ENCODE data around the gene GLUL. TPM values are rescaled to one million over a fixed set of nuclear protein-coding genes. Genes with fewer than 3 reads are reported as not detected.

The GLUL gene
- total and polyA plus RNA-seq, 2 of the 4 experiments (the other 2 are of a cell fraction), result 131 to 385 TPM

DNA sequence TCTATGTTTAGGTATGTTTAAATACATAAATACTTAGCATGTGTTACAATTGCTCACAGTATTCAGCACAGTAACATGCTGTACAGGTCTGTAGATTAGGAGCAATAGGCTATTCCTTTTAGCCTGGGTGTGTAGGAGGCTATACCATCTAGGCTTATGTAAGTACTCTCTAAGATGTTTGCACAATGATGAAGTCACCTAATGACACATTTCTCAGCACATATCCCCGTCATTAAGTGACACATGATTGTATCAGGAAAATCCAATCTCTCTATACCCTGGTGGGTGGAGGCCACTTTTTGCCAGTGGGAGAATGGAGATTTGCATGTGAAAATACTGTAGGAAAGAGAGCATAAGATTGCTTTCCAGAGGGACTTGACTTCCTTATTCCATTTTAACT lies 14.4 kb upstream of the GLUL start:
- Histone ChIP-seq H3K18ac (ENCODE audit: low read depth, low read length) (no peak overlapping the region), H2BK5ac (ENCODE audit: low read depth, low read length, poor library complexity, severe bottlenecking) (no peak overlapping the region), H4K8ac (ENCODE audit: low read depth in 2 of 2, low read length in 2 of 2) (no peak overlapping the region), H3K27ac (ENCODE audit: insufficient read depth, low read length) (no peak overlapping the region), H2BK15ac (ENCODE audit: low read depth, low read length) (no peak overlapping the region), H2AFZ (replicated peaks; ENCODE audit: low read length, poor library complexity) (no peak overlapping the region), H2AK5ac (ENCODE audit: low read depth, low read length) (no peak overlapping the region), H3K79me1 (ENCODE audit: low read depth in 1 of 2, low read length in 2 of 2) (no peaks in the 10 kb centered on the region), H4K5ac (ENCODE audit: low read depth, low read length) (no peak overlapping the region), H3K9ac (ENCODE audit: low read depth, low read length) (no peak overlapping the region), H4K20me1 (ENCODE audit: insufficient read depth, low read length) (no peaks in the 10 kb centered on the region), H3K23ac (ENCODE audit: low read depth, low read length) (no peak overlapping the region), H3K4me3 (ENCODE audit: insufficient read depth, low read depth, low read length) (no peak overlapping the region), H2AK9ac (replicated peaks; ENCODE audit: low read depth, low read length, poor library complexity) (no peak overlapping the region), H3K9me3 (ENCODE audit: control insufficient read depth, insufficient read depth, low read length) (no peaks in the 10 kb centered on the region), H3K4ac (ENCODE audit: low read depth, low read length) (no peak overlapping the region), H2BK120ac (ENCODE audit: low read depth, low read length) (no peak overlapping the region), H2BK20ac (ENCODE audit: low read depth, low read length) (no peak overlapping the region), H3K4me1 (ENCODE audit: control insufficient read depth, insufficient read depth, low read length) (no peaks in the 10 kb centered on the region), H3K9me1 (ENCODE audit: insufficient read depth, low read length) (no peaks in the 10 kb centered on the region), H3K27me3 (ENCODE audit: control insufficient read depth, insufficient read depth, low read length) (peaks cover 2% of the 10 kb centered on the region; the same call in 1 of the 2 replicates), H3K14ac (replicated peaks; ENCODE audit: low read depth, low read length) (no peak overlapping the region), H3K36me3 (ENCODE audit: control insufficient read depth, insufficient read depth, low read length) (no peaks in the 10 kb centered on the region), H4K91ac (ENCODE audit: insufficient read depth, low read depth, low read length) (no peak overlapping the region), H3K4me2 (ENCODE audit: low read depth, low read length) (no peak overlapping the region), H3K56ac (ENCODE audit: extremely low read depth, insufficient read depth, low read length) (no peak overlapping the region)
- intact Hi-C loops (cut with micrococcal nuclease), result no loop called here
- TF ChIP-seq, protein P1, sequence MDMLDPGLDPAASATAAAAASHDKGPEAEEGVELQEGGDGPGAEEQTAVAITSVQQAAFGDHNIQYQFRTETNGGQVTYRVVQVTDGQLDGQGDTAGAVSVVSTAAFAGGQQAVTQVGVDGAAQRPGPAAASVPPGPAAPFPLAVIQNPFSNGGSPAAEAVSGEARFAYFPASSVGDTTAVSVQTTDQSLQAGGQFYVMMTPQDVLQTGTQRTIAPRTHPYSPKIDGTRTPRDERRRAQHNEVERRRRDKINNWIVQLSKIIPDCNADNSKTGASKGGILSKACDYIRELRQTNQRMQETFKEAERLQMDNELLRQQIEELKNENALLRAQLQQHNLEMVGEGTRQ (IDR thresholded peaks at IDR 0.05; ENCODE audit: low read depth, low read length), result no peak
- TF ChIP-seq, protein P2, sequence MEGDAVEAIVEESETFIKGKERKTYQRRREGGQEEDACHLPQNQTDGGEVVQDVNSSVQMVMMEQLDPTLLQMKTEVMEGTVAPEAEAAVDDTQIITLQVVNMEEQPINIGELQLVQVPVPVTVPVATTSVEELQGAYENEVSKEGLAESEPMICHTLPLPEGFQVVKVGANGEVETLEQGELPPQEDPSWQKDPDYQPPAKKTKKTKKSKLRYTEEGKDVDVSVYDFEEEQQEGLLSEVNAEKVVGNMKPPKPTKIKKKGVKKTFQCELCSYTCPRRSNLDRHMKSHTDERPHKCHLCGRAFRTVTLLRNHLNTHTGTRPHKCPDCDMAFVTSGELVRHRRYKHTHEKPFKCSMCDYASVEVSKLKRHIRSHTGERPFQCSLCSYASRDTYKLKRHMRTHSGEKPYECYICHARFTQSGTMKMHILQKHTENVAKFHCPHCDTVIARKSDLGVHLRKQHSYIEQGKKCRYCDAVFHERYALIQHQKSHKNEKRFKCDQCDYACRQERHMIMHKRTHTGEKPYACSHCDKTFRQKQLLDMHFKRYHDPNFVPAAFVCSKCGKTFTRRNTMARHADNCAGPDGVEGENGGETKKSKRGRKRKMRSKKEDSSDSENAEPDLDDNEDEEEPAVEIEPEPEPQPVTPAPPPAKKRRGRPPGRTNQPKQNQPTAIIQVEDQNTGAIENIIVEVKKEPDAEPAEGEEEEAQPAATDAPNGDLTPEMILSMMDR (conservative IDR thresholded peaks at IDR 0.05; ENCODE audit: low read depth, low read length), result no peak
- TF ChIP-seq RCOR1 (IDR thresholded peaks at IDR 0.05; ENCODE audit: insufficient replicate concordance, low read length) (no peak), MXI1 (IDR thresholded peaks at IDR 0.05; ENCODE audit: borderline replicate concordance, low read depth, low read length) (no peak), MAFK (IDR thresholded peaks at IDR 0.05; ENCODE audit: low read depth, low read length) (no peak)
- in situ Hi-C loops (cut with MboI; ENCODE audit: low sequenced_read_pairs), result no loop called here
- POLR2A ChIA-PET (ENCODE audit: unreplicated experiment), result no interaction called here
- no peak for DNase-seq
- dilution Hi-C loops (cut with HindIII; ENCODE audit: low sequenced_read_pairs, unreplicated experiment), result no loop called here
- ATAC-seq (ENCODE audit: low read depth), result no peak
- BruUV-seq (replicated peaks), result no TSS peak
- WGBS, 2 experiments (ENCODE audit: extremely low coverage in 2 of 2, insufficient read length in 1 of 2), result no CpG with 5 or more reads among the region's 1 CpG
- CTCF ChIA-PET, result no interaction called here
